GM21367 (cell line): ENCODE measurements around the gene PRAMEF15.
"Not testable (repeated sequence)": the region's sequence is repeated elsewhere in the genome, so short reads cannot be mapped to it uniquely, and the experiment has no call there.

Source experiments
- ATAC-seq: cut with Tn5 transposase; IDR thresholded peaks from one replicate; pipeline ENCODE4 v1.9.1; 2021; ENCODE audit not compliant: unreplicated experiment

PRAMEF15 gene

DNA sequence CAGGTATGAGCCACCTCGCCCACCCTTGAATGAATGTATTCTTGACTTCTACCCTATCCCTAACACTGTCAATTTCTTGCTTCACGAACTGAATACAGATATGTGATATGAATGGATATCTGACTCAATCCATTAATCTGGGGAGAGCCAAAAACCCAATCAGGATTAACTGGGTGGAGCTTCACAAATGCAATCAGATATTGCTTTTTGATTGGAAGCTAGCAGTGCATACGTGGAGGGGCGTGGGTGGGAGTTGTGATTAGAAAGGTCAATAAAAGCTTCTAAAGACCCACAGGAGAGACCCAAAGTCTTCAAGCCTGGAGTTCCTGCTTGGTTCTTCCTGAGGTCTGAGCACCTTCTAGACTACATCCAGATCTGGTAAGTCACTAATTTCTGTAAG, at the start of gene PRAMEF15:
PRAMEF15 (plus strand) TSS at position 301 of the 400 bp plus-strand sequence. CDS start 2,827 bp downstream, outside the sequence.
- not testable (repeated sequence) for ATAC-seq

- ATAC-seq, result not testable (repeated sequence)
Measured at GRCh38 chr1:13277016-13277415, 38.4 kb upstream of the PRAMEF15 start.

DNA sequence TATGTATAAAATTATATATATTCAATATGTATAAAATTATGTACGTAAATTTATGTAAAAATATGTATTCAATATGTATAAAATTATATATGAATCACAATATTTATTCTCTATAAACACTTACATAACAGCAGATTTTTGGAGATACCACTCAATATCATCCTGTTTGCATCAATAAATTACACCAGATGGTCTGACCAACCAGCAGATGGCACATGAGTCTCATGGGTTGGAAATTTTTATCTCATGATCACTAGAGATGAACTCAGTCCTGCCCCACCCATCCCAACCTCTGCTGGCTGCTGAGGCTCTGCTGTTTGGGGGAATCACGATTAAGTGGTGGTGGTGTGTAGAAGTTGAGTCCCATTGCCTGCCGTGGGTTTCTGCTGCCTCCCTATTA, 35.8 kb upstream of the PRAMEF15 start:
- not testable (repeated sequence) for ATAC-seq

- not testable (repeated sequence) for ATAC-seq
Measured at GRCh38 chr1:13285037-13285436, 30.3 kb upstream of the PRAMEF15 start, which contains the start of gene PRAMEF8. TSS of gene PRAMEF8 (minus strand) at chr1:13285137. CDS start at chr1:13284091, 1,046 bp downstream.

- not testable (repeated sequence) for ATAC-seq
Measured at GRCh38 chr1:13289030-13289429, 26.4 kb upstream of the PRAMEF15 start.

- not testable (repeated sequence) for ATAC-seq
Measured at GRCh38 chr1:13297216-13297931, 18.0 kb upstream of the PRAMEF15 start.

- ATAC-seq, result not testable (repeated sequence)
Measured at GRCh38 chr1:13298699-13299098, 16.7 kb upstream of the PRAMEF15 start.

GRCh38 chr1:13302197-13302596, 13.2 kb upstream of the PRAMEF15 start:
- ATAC-seq, result not testable (repeated sequence)

GRCh38 chr1:13303239-13303638, 12.1 kb upstream of the PRAMEF15 start, which contains the start of gene PRAMEF33:
TSS of gene PRAMEF33 (plus strand) at chr1:13303539. CDS start at chr1:13305955, 2,416 bp downstream.
- not testable (repeated sequence) for ATAC-seq

DNA sequence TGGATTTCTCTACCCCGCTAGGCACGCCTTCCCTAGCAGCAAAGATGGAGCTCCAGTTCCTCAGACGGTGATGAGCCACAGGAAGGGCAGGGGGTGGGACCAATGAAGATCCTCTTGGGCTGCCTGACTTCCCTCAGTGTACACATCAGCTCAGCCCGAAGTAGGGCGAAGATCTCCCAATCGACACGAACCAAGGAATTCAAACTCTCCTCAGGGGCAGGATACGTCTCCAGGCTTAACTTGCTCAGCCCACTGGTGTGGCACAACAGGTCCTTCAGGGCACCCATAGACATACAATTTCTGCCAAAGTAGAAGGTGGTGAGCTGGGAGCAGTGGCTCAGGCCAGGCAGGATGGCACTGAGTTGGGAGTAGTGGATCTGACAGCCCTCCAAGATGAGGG, 27.1 kb downstream of the PRAMEF15 start:
- ATAC-seq, result not testable (repeated sequence)

- ATAC-seq, result not testable (repeated sequence)
Measured at GRCh38 chr1:13347034-13347433, 31.7 kb downstream of the PRAMEF15 start, which contains the start of gene PRAMEF14. TSS of gene PRAMEF14 (minus strand) at chr1:13347134. CDS start at chr1:13345314, 1,820 bp downstream.

DNA sequence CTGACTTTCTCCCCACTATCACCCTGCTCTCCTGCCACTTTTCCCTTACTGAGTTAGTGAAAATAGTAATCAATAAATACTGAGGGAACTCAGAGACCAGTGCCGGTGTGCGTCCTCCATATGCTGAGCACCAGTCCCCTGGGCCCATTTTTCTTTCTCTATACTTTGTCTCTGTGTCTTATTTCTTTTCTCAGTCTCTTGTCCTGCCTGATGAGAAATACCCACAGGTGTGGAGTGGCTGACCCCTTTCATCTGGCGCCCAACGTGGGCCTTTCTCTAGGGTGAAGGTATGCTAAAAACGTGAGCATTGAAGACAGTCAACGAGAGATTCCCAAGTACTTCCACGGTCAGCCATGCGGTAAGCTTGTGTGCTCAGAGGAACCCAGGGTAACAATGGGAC, 38.1 kb downstream of the PRAMEF15 start:
- ATAC-seq, result not testable (repeated sequence)

- not testable (repeated sequence) for ATAC-seq
Measured at GRCh38 chr1:13354475-13354874, 39.1 kb downstream of the PRAMEF15 start.

DNA sequence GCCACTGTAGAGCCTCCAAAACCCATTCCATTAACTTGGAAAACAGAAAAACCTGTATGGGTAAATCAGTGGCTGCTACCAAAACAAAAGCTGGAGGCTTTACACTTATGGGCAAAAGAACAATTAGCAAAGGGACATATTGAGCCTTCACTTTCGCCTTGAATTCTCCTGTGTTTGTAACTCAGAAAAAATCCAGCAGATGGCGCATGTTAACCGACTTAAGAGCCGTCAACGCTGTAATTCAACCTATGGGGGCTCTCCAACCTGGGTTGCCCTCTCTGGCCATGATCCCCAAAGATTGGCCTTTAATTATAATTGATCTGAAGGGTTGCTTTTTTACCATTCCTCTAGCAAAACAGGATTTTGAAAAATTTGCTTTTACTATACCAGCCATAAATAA, 41.4 kb downstream of the PRAMEF15 start:
- not testable (repeated sequence) for ATAC-seq

- ATAC-seq, result not testable (repeated sequence)
Measured at GRCh38 chr1:13362364-13362763, 47.0 kb downstream of the PRAMEF15 start.

- not testable (repeated sequence) for ATAC-seq
Measured at GRCh38 chr1:13364928-13365327, 49.5 kb downstream of the PRAMEF15 start.

- ATAC-seq, result not testable (repeated sequence)
Measured at GRCh38 chr1:13366536-13366935, 51.2 kb downstream of the PRAMEF15 start.

DNA sequence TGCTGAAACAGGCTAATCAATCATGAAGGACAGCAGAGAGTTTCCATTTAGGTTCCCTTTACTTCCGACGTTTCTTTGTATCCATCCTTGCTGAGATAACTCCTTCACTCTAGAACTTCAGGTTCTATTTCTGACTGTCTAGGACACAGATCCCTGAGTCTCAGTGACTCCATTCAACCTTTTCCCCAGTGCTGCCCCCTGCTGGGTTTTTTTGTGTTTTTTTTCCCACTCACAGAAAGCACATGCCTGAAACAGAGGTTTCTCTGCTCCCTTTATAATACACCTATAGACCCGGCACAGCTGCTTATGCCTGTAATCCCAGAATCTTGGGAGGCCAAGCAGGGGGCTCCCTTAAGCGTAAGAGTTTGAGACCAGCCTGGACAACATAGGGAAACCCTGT, 53.2 kb downstream of the PRAMEF15 start:
- not testable (repeated sequence) for ATAC-seq
